NCI-H2196 (cell line): ENCODE measurements around the gene CCDC197.
A peak's percentile ranks its signal among the peaks of the same experiment; 100 is the strongest.

Source experiments
- DNase-seq: peaks from one replicate; lab custom pipeline; 2025; ENCODE audit not compliant: unreplicated experiment; lab: John Stamatoyannopoulos, UW

CCDC197 gene

GRCh38 chr14:93998871-93999403 lies 1.8 kb downstream of the CCDC197 start:
- DNase-seq, result no peak

GRCh38 chr14:93999573-93999972 lies 2.5 kb downstream of the CCDC197 start:
- DNase-seq, result no peak

GRCh38 chr14:94000267-94000666 lies 3.2 kb downstream of the CCDC197 start:
- DNase-seq, result no peak

GRCh38 chr14:94001016-94001415 lies 3.9 kb downstream of the CCDC197 start:
- DNase-seq, result no peak

GRCh38 chr14:94001501-94002396 lies 4.6 kb downstream of the CCDC197 start:
- peak; percentile 25 for DNase-seq

GRCh38 chr14:94003397-94003796 lies 6.3 kb downstream of the CCDC197 start:
- no peak for DNase-seq

- DNase-seq, result no peak
These were observed 6.9 kb downstream of the CCDC197 start for GRCh38 chr14:94004015-94004414.

- no peak for DNase-seq
These were observed 8.4 kb downstream of the CCDC197 start for GRCh38 chr14:94005324-94006073.

GRCh38 chr14:94008234-94008633 lies 11.1 kb downstream of the CCDC197 start:
- DNase-seq, result no peak

GRCh38 chr14:94009767-94010166 lies 12.7 kb downstream of the CCDC197 start:
- DNase-seq, result peak; percentile 10

GRCh38 chr14:94010625-94011024 lies 13.5 kb downstream of the CCDC197 start:
- DNase-seq, result no peak

- no peak for DNase-seq
These were observed 14.7 kb downstream of the CCDC197 start for GRCh38 chr14:94011795-94012194.

- no peak for DNase-seq
These were observed 17.3 kb downstream of the CCDC197 start for GRCh38 chr14:94014382-94014781.

- no peak for DNase-seq
These were observed 18.1 kb downstream of the CCDC197 start for GRCh38 chr14:94015223-94015622.

- no peak for DNase-seq
These were observed 19.4 kb downstream of the CCDC197 start for GRCh38 chr14:94016446-94016976.

GRCh38 chr14:94018308-94018707 lies 21.2 kb downstream of the CCDC197 start:
- DNase-seq, result no peak

- DNase-seq, result no peak
These were observed 22.2 kb downstream of the CCDC197 start for GRCh38 chr14:94019329-94019728.

GRCh38 chr14:94020267-94020666 lies 23.2 kb downstream of the CCDC197 start:
- no peak for DNase-seq

GRCh38 chr14:94021001-94021400 lies 23.9 kb downstream of the CCDC197 start:
- no peak for DNase-seq

- no peak for DNase-seq
These were observed 24.5 kb downstream of the CCDC197 start for GRCh38 chr14:94021416-94022157.
